ENCODE results near the gene RNF169.
A peak's percentile ranks its signal among the peaks of the same experiment; 100 is the strongest.
"Not testable (repeated sequence)": the region's sequence is repeated elsewhere in the genome, so short reads cannot be mapped to it uniquely, and the experiment has no call there.

Gene RNF169

GRCh38 chr11:74750598-74750997, 1.9 kb downstream of the RNF169 start:
- H3K27me3 ChIP-seq (ENCODE audit: control insufficient read depth, insufficient read depth, low read length); H3K4me3 ChIP-seq (ENCODE audit: low read length); H3K9ac ChIP-seq (ENCODE audit: low read depth, low read length); H3K36me3 ChIP-seq (ENCODE audit: insufficient read depth, low read length); H3K9me3 ChIP-seq (replicated peaks; ENCODE audit: low read length): not testable (repeated sequence)
- Histone ChIP-seq H3K4me1 (ENCODE audit: control insufficient read depth, insufficient read depth, low read length) (peaks cover 31% of the 10 kb centered on the region), H3K4me2 (ENCODE audit: low read length) (peak overlapping the region; percentile 83)

GRCh38 chr11:74751303-74751702, 2.7 kb downstream of the RNF169 start:
- H3K4me3 ChIP-seq (ENCODE audit: low read length): no peak overlapping the region
- no peaks in the 10 kb centered on the region for H3K27me3 ChIP-seq (ENCODE audit: control insufficient read depth, insufficient read depth, low read length)
- no peaks in the 10 kb centered on the region for H3K36me3 ChIP-seq (ENCODE audit: insufficient read depth, low read length)
- no peaks in the 10 kb centered on the region for H3K9me3 ChIP-seq (replicated peaks; ENCODE audit: low read length)
- no peak overlapping the region for H3K9ac ChIP-seq (ENCODE audit: low read depth, low read length)
- peak overlapping the region; percentile 34 for H3K4me2 ChIP-seq (ENCODE audit: low read length)
- H3K4me1 ChIP-seq (ENCODE audit: control insufficient read depth, insufficient read depth, low read length): peaks cover 37% of the 10 kb centered on the region

- Histone ChIP-seq H3K4me2 (ENCODE audit: low read length) (peak overlapping the region; percentile 74), H3K4me3 (ENCODE audit: low read length) (peak overlapping the region; percentile 29), H3K9ac (ENCODE audit: low read depth, low read length) (peak overlapping the region; percentile 52), H3K36me3 (ENCODE audit: insufficient read depth, low read length) (no peaks in the 10 kb centered on the region), H3K27me3 (ENCODE audit: control insufficient read depth, insufficient read depth, low read length) (no peaks in the 10 kb centered on the region), H3K9me3 (replicated peaks; ENCODE audit: low read length) (no peaks in the 10 kb centered on the region), H3K4me1 (ENCODE audit: control insufficient read depth, insufficient read depth, low read length) (peaks cover 31% of the 10 kb centered on the region)
These were observed 6.0 kb downstream of the RNF169 start for GRCh38 chr11:74754507-74755252.

GRCh38 chr11:74755395-74755995, 6.8 kb downstream of the RNF169 start:
- peak overlapping the region; percentile 44 for H3K9ac ChIP-seq (ENCODE audit: low read depth, low read length)
- peak overlapping the region; percentile 31 for H3K4me3 ChIP-seq (ENCODE audit: low read length)
- H3K4me2 ChIP-seq (ENCODE audit: low read length): peak overlapping the region; percentile 74
- peaks cover 31% of the 10 kb centered on the region for H3K4me1 ChIP-seq (ENCODE audit: control insufficient read depth, insufficient read depth, low read length)
- no peaks in the 10 kb centered on the region for H3K27me3 ChIP-seq (ENCODE audit: control insufficient read depth, insufficient read depth, low read length)
- no peaks in the 10 kb centered on the region for H3K9me3 ChIP-seq (replicated peaks; ENCODE audit: low read length)
- H3K36me3 ChIP-seq (ENCODE audit: insufficient read depth, low read length): no peaks in the 10 kb centered on the region

- Histone ChIP-seq H3K4me2 (ENCODE audit: low read length) (no peak overlapping the region), H3K9ac (ENCODE audit: low read depth, low read length) (no peak overlapping the region), H3K4me1 (ENCODE audit: control insufficient read depth, insufficient read depth, low read length) (peaks cover 31% of the 10 kb centered on the region), H3K9me3 (replicated peaks; ENCODE audit: low read length) (no peaks in the 10 kb centered on the region), H3K4me3 (ENCODE audit: low read length) (no peak overlapping the region), H3K27me3 (ENCODE audit: control insufficient read depth, insufficient read depth, low read length) (no peaks in the 10 kb centered on the region), H3K36me3 (ENCODE audit: insufficient read depth, low read length) (no peaks in the 10 kb centered on the region)
These were observed 7.9 kb downstream of the RNF169 start for GRCh38 chr11:74756571-74756970.

- H3K4me1 ChIP-seq (ENCODE audit: control insufficient read depth, insufficient read depth, low read length): no peaks in the 10 kb centered on the region
- H3K27me3 ChIP-seq (ENCODE audit: control insufficient read depth, insufficient read depth, low read length): no peaks in the 10 kb centered on the region
- H3K4me3 ChIP-seq (ENCODE audit: low read length): no peak overlapping the region
- no peak overlapping the region for H3K9ac ChIP-seq (ENCODE audit: low read depth, low read length)
- H3K36me3 ChIP-seq (ENCODE audit: insufficient read depth, low read length): no peaks in the 10 kb centered on the region
- H3K9me3 ChIP-seq (replicated peaks; ENCODE audit: low read length): no peaks in the 10 kb centered on the region
- no peak overlapping the region for H3K4me2 ChIP-seq (ENCODE audit: low read length)
These were observed 18.3 kb downstream of the RNF169 start for GRCh38 chr11:74766905-74767304.

- not testable (repeated sequence) for H3K36me3 ChIP-seq (ENCODE audit: insufficient read depth, low read length); H3K4me3 ChIP-seq (ENCODE audit: low read length); H3K4me1 ChIP-seq (ENCODE audit: control insufficient read depth, insufficient read depth, low read length); H3K9me3 ChIP-seq (replicated peaks; ENCODE audit: low read length); H3K9ac ChIP-seq (ENCODE audit: low read depth, low read length); H3K4me2 ChIP-seq (ENCODE audit: low read length); H3K27me3 ChIP-seq (ENCODE audit: control insufficient read depth, insufficient read depth, low read length)
These were observed 19.6 kb downstream of the RNF169 start for GRCh38 chr11:74768172-74768651.

- no peak overlapping the region for H3K4me2 ChIP-seq (ENCODE audit: low read length)
- H3K36me3 ChIP-seq (ENCODE audit: insufficient read depth, low read length): no peaks in the 10 kb centered on the region
- H3K27me3 ChIP-seq (ENCODE audit: control insufficient read depth, insufficient read depth, low read length): no peaks in the 10 kb centered on the region
- no peak overlapping the region for H3K9ac ChIP-seq (ENCODE audit: low read depth, low read length)
- H3K4me1 ChIP-seq (ENCODE audit: control insufficient read depth, insufficient read depth, low read length): peaks cover 12% of the 10 kb centered on the region
- no peaks in the 10 kb centered on the region for H3K9me3 ChIP-seq (replicated peaks; ENCODE audit: low read length)
- no peak overlapping the region for H3K4me3 ChIP-seq (ENCODE audit: low read length)
These were observed 20.5 kb downstream of the RNF169 start for GRCh38 chr11:74769055-74769707.

GRCh38 chr11:74770456-74770855, 21.8 kb downstream of the RNF169 start:
- Histone ChIP-seq H3K4me3 (ENCODE audit: low read length) (no peak overlapping the region), H3K4me1 (ENCODE audit: control insufficient read depth, insufficient read depth, low read length) (peaks cover 24% of the 10 kb centered on the region), H3K4me2 (ENCODE audit: low read length) (no peak overlapping the region), H3K9ac (ENCODE audit: low read depth, low read length) (no peak overlapping the region), H3K9me3 (replicated peaks; ENCODE audit: low read length) (no peaks in the 10 kb centered on the region), H3K27me3 (ENCODE audit: control insufficient read depth, insufficient read depth, low read length) (no peaks in the 10 kb centered on the region), H3K36me3 (ENCODE audit: insufficient read depth, low read length) (no peaks in the 10 kb centered on the region)

GRCh38 chr11:74771139-74771538, 22.5 kb downstream of the RNF169 start:
- H3K4me2 ChIP-seq (ENCODE audit: low read length): no peak overlapping the region
- no peak overlapping the region for H3K9ac ChIP-seq (ENCODE audit: low read depth, low read length)
- no peaks in the 10 kb centered on the region for H3K27me3 ChIP-seq (ENCODE audit: control insufficient read depth, insufficient read depth, low read length)
- peaks cover 31% of the 10 kb centered on the region for H3K4me1 ChIP-seq (ENCODE audit: control insufficient read depth, insufficient read depth, low read length)
- H3K36me3 ChIP-seq (ENCODE audit: insufficient read depth, low read length): no peaks in the 10 kb centered on the region
- no peaks in the 10 kb centered on the region for H3K9me3 ChIP-seq (replicated peaks; ENCODE audit: low read length)
- no peak overlapping the region for H3K4me3 ChIP-seq (ENCODE audit: low read length)

- no peaks in the 10 kb centered on the region for H3K27me3 ChIP-seq (ENCODE audit: control insufficient read depth, insufficient read depth, low read length)
- no peaks in the 10 kb centered on the region for H3K36me3 ChIP-seq (ENCODE audit: insufficient read depth, low read length)
- no peak overlapping the region for H3K4me3 ChIP-seq (ENCODE audit: low read length)
- H3K9ac ChIP-seq (ENCODE audit: low read depth, low read length): no peak overlapping the region
- H3K9me3 ChIP-seq (replicated peaks; ENCODE audit: low read length): no peaks in the 10 kb centered on the region
- H3K4me2 ChIP-seq (ENCODE audit: low read length): no peak overlapping the region
- H3K4me1 ChIP-seq (ENCODE audit: control insufficient read depth, insufficient read depth, low read length): peaks cover 33% of the 10 kb centered on the region
These were observed 24.8 kb downstream of the RNF169 start for GRCh38 chr11:74773476-74773875.

All from skeletal muscle satellite cell (primary cell).